Measurements from ENCODE around the gene SLC22A4.

GRCh38 chr5:132281856-132282614 lies 12.2 kb upstream of the SLC22A4 start:
- TF ChIP-seq EZH2 (optimal IDR thresholded peaks at IDR 0.05; ENCODE audit: low read depth, low read length) (no peak), CTCF (IDR thresholded peaks at IDR 0.05; ENCODE audit: low read length) (no peak), EZH2phosphoT487 (IDR thresholded peaks at IDR 0.05; ENCODE audit: low read length) (no peak)

All from MM.1S (cell line).